ENCODE data around the gene CREB5.

GRCh38 chr7:28847176-28847575 is 434.9 kb downstream of the CREB5 start:
- TF ChIP-seq GATA2 (IDR thresholded peaks at IDR 0.05; ENCODE audit: low read depth, low read length) (no peak), GATA3 (IDR thresholded peaks at IDR 0.05; ENCODE audit: low read depth, low read length) (no peak)

All from SH-SY5Y (cell line).